GM21515 (cell line): Measurements from ENCODE around the gene CCN2.

ENCODE experiments used
- ATAC-seq: cut with Tn5 transposase; IDR thresholded peaks from one replicate; pipeline ENCODE4 v1.9.1; 2021; ENCODE audit not compliant: unreplicated experiment

CCN2 gene

DNA sequence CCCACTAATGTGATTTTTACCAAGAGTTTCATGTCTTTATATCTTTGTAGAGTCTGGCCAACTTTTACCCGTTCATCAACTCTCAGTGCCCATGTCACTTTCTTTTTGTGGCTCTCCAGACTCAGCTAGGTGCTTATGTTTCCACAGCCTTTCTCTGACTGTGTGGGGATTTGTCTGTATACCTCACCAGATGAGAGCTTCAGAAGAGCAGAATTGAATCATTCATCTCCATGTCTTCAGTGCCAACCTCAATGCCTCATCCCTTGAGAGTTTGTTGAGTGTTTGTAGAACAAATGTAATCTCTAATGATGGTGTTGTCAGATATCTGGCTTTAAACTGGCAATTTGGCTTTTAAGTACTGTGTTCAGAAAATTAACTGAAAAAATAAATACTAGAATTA is 16.8 kb upstream of the CCN2 start:
- no peak for ATAC-seq

DNA sequence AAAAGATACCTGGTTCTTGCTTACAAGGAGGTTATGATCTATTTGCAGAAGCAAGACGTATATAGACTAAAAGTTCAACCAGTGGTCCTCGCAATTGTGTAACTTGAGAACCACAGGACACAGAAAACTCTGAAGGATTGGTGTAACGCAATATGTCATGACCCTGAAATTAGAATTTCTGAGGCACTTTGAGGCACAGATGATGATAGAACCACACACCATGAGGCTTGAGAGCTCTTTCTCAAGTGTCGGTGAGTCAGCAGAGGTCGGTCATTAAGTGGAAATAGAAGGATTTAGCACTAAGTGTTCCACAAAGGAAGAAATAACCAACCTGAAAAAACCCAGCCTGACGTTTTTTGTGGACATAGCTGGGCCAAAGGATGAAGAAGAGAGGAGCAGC is 15.3 kb upstream of the CCN2 start:
- ATAC-seq: no peak

DNA sequence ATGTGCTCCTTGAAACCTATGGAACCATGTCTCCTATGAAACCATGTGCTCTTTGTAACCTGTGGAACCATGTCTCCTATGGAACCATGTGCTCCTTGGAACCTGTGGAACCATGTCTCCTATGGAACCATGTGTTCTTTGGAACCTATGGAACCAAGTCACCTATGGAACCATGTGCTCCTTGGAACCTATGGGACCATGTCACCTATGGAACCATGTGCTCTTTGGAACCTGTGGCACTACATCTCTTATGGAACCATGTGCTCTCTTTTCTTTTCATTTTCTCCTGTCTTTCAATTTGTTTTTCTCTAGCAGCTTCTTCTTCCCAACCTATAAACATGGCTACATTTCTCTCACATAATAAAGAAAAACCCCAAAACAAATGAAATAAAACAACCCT is 11.9 kb upstream of the CCN2 start:
- no peak for ATAC-seq

DNA sequence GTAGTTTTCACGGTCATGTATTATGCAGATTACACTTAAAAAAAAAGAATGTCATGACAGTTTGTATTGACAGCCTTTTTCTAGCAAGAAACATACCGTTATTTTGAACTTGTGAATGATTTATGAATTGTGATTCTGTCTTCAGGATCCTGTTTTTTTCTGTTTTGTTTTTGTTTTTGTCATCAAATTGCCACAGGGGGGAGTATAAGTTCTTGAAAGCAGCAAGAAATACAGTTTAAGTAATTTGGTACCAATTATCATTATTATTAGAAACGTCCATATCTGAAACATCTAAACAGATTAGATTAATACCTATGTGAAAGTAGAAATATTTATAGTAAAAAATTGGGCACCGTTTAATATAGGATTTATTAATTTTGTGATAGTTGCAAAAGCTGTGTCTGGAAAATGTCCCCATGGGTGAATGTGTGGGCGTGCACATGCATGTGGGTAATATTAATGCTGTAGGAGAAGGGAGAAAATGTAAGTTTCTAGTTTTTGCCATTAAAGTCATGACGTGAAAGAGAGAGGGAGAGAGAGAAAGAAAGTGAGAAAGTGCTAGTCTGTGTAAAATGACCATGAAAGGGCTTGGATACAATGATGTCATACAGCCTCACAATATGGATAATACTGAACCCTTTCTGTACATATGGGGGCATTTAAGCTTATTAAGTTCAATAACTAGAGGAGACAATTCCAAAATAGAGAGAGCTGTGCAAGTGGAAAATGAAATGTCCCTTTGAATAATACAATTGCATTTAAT is 9.4 kb upstream of the CCN2 start:
- no peak for ATAC-seq

DNA sequence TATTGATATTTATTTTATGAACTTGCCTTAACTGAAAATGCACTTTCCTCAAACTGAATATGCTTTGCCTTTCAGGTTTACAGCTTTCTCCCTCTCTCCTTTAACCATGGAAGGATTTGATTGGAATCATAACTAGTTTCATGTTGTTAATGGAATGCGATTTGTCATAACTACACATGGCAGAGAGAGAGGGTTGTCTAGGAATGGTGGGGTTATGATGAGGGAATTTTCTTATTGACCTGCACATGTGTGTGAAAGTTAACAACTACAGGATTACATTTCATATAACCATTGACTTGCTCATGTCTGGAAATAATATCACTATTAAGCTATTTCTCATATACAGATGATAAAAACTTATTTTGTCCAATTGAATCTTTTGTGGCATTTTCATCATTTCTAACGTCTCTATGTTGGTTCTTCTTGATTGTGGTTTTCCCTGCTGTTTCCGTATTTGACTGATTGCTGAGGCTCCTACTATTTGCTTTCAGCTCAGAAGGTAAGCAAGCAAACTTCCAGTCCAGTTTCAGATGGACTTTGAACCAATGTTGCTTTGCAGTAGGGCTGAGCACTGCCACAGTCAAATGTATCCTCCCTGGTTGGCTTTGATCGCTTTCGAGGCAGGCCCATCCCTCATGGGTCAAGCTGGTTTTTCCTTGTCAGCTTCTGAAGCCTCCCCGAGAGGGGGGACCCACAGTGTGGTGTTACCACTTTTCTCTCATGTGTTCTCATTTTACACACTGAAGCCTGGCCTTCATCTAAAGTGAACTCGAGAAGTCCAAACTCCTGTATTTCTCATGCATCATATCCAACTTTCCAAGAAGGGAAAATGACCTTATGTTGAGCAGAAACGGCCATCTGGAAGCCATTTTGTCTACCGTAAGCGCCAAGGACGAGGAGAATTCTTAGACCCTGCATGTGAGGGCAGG is 7.6 kb upstream of the CCN2 start:
- ATAC-seq: no peak

DNA sequence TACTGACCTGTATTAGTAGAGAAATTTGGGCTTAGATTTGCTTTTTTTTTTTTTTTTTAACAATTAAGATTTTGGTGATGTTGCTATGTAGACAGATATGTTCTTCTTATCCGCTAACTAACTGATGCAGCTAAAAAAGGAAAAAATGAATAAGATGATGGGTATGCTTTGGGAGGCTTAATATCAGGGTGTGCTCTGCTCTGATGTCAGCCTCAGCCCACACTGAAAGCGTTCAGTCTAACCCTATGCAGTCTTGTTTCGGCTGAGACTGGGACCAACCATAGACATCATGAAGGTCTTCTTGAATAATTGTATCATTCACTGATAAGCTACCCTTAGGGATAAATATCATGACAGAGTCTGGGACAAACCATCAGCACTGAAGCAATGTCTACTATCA is 6.9 kb upstream of the CCN2 start:
- no peak for ATAC-seq

DNA sequence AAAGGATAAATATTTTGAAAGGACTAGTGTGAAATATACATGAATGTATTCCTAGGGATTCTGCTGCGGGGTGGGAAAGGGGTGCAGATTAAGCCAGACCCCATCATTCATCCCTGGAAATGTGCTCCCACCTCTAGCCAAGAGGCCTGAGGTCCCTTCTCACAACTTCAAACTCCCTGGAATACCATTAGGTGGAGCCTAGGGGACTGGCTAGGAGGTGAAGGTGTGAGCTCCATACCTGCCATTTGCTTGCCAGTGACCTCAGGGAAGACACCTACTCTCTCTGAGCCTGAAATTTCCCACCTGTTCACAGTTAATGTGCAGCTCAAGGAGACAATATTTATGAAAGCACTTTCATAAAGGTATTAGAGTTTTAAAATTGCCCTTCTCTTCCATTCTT is 4.7 kb upstream of the CCN2 start:
- no peak for ATAC-seq

DNA sequence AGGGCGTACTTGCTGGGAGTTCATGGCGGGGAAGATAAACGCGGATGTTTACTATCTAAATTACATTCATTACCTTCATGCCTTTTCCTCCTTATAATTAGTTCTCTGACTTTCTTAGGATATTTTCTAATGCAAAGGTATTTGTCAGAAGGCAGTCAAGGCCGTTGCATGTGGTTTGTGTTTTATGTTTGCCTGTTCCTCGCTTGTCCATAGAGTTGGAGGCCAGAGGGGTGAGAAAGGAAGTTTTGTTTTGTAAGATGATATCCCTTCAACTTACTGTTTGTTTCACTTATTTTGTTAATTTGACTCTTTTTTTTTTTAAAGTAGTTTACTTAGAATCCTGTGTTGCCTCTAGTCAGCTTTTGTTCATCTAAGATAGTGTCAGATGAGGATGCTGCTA is 4.0 kb upstream of the CCN2 start:
- no peak for ATAC-seq

DNA sequence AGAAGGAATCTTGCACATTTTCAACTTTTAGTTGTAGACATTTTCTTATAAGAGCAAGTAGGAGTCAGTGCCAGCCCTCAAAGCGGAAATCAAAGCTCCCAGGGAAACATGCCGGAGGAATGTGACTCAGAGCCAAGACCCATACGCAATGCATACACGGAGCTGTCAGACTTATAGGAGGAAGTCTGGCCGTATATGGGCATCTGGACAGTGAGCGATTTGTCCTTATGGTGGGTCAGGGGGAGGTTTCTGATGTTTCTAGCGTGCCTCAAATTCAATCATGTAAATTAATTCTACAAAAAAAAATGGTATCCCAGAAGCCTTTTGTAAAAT is 3.6 kb upstream of the CCN2 start:
- ATAC-seq: no peak

DNA sequence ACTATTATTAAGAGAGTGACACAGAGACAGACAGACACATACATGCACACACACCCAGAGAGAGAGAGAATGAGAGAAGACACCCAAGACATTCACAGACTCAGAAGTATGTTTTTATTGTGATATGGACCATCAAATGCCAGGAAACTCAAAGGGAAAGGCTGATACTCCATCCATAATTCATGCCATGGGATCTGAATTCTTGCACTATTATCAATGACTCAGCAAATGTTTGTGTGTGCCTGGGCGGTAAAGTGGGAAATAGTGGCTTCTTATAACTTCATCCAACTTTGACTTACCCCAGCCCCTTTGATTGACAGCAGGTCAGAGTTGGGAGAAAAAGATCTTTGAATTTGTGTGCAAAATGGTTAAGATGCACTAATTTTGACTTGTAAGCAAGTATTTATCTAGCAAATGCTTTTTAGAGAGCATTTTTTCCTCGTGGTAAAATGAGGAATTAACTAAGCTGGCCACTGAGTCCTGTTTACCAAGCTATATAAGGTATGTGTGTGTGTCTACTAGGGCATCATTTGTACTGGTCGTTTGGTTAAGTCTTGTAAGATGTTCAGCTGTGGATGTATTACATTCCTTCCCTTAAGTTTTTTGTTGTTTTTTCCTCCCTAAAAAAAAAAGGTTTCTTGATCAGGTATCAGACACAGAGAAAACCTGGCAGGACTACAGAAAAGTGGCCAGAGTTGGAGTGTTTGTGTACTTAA is 3.0 kb upstream of the CCN2 start:
- no peak for ATAC-seq

DNA sequence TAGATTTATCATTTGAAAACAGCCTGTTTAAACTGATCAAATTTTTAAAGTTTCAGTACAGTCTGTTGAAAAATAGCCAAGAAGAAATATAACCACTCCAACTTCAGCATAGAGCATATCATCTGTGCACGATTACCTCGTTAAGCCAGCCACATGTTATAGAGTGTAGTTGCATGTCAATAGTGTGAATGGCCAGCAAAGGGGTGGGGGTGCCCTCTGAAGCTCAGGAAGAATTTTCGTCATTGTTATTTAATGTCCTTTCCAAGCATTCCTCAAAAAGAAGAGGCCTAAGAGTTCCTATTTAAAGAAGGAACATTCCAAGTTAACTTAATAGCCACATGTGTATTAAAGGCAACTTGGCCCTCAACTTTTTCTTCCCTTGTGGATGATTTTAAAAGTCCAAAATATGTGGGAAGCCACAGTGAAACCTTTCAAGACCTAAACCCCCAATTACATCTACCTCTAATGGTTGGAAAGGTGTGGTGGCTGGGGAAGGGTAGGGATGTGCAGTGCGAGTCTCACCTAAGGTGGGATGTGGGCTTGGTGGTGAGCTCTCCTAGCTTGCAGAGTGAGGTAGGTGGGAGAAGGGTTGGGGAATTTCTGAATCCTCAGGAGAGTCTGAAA is 1.8 kb upstream of the CCN2 start:
- no peak for ATAC-seq

DNA sequence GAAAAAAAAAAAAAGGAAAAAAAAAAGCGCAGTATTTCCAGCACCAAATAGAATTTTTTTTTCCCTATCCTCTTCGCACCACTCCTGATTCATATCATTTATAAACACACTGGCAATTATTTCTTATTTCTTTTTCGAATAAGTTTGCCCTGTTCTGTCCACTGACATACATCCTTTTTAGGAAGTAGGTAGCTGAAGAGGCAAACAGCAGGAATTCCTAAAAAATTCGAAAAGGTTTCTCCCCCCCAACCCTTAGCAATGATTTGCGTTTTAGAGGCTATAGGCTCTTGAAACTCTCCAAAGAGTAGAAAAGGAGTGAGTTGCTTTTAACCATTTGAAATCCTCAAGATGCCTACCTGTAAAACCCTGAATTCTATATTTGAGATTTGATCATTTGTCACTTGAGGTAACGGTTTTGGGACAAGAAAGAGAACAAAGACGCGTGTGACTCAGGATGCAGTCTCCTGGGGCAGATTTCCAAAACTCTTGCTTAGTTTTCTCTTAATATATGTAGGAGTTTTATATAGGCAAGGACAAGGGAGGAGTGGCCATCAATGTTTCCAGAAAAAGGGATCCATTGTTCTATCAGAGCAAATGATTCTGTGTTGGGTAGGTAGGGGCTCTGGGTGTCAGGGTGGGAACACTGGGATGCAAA is 531 bp upstream of the CCN2 start:
- no peak for ATAC-seq

DNA sequence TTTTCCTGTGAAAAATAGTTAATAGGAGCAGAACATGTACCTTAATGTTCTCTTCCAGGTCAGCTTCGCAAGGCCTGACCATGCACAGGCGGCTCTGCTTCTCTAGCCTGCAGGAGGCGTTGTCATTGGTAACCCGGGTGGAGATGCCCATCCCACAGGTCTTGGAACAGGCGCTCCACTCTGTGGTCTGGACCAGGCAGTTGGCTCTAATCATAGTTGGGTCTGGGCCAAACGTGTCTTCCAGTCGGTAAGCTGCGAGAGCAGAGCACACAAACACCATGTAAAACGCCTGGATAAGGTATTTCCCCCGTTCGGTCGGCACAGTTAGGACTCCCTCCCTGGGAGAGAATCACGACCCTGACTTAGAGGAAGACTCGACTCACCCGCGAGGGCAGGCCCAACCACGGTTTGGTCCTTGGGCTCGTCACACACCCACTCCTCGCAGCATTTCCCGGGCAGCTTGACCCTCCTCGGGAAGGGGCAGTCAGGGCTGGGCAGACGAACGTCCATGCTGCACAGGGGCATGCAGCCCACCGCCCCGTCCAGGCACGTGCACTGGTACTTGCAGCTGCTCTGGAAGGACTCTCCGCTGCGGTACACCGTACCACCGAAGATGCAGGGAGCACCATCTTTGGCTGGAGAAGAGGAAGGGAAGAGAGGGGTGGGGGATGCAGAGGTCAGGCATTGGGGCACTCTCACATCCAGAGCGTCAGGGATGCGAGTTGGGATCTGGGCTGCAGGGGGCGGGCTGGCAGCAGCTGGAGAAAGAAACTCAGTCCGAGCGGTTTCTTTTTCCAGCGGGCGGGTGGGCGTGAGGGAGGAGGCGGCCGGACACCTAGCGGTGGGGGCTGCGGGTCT is 1.0 kb downstream of the CCN2 start:
- ATAC-seq: no peak

DNA sequence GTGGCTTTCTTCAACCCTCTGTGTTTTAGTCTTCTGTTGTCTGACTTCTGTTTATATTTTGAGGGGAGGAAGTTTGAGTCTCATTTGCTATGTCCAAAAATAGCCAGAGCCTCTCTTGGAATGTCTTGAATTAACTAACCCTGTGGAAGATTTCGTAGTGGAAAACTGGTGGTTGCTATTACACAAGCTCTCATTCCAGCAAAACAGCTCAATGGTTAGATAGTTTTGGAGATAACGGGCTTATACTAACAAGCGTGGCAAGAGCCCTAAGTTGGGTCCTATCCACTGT is 1.6 kb downstream of the CCN2 start:
- no peak for ATAC-seq

DNA sequence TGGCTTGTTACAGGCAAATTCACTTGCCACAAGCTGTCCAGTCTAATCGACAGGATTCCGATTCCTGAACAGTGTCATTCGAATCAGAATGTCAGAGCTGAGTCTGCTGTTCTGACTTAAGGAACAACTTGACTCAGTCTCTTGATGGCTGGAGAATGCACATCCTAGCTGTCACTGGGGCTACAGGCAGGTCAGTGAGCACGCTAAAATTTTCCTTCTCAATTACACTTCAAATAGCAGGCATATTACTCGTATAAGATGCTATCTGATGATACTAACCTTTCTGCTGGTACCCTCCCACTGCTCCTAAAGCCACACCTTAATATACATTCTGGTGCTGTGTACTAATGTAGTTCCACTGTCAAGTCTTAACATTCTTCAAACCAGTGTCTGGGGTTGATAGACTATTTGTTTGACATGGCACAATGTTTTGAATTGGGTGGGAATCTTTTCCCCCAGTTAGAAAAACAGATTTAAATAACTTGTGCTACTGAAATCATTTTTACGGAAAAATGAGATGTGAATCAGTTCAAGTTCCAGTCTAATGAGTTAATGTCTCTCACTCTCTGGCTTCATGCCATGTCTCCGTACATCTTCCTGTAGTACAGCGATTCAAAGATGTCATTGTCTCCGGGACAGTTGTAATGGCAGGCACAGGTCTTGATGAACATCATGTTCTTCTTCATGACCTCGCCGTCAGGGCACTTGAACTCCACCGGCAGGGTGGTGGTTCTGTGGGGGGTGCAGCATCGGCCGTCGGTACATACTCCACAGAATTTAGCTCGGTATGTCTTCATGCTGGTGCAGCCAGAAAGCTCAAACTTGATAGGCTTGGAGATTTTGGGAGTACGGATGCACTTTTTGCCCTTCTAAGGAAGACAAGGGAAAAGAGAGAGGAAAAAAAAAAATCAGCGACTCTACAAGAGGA is 2.2 kb downstream of the CCN2 start:
- no peak for ATAC-seq

DNA sequence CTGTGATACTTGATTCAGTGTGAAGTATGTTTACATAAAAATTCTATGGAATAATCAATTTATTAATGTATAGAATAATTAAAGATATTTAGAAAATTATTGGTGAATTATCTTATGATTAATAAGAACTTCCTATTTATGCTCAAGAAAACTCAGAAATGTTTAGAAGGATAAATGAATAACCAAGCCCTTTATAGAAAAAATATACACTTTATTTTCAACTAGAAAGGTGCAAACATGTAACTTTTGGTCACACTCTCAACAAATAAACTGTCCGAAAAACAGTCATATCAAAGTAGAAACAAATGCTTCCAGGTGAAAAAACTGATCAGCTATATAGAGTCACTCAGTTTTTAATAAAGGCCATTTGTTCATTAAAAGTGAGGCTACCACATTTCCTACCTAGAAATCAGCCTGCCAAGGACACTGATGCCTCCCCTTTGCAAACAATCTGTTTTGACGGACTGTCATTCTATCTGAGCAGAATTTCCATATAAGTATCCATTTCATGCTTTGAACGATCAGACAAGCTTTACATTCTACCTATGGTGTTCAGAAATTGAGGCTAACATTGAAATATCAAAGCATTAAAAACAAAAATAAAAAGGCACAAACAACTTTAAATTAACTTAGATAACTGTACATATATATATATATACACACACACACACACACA is 3.0 kb downstream of the CCN2 start:
- no peak for ATAC-seq

DNA sequence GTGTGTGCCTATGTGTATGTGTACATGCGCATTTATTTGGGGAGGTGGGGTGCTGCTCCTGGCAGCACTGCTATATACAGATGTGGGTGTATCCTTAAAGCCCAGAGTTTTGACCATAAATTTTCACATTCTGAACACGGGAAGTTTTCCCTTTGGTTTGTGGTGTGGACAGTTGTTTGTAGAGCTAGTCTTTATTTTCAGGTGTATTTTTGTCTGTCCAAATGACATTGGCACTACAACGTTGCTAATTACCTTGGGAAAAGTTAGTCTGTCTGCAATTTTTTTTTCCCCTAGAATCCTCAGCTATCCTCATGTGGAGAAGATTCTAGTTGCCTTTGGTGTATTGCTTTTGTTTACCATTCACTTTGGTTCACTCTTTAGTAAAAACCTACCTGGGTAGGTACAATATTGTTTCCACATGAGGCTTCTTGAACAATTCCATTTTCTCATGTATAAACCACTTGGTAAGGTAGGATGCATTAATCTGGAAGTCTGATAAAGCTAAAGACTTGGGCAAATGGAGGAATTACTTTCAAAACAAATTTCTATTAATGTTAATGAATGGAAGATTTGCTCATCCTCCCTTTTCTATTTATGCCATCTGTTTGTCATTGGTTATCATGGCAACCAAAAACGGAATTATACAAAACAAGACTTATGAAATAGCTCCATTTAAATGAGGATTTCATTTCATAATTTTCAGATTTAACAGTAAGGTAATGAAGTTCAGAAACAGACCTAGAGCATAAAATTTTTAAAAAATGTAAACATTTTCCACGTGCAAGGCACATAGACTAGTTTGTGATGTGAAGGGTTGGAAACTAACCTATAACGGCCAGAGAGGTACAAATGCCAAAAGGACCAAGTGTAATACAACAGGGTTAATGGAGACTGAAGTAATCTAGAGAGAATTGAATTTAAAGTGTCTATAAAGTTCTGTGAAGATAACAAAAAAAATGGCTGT is 3.9 kb downstream of the CCN2 start:
- ATAC-seq: no peak
